AG04449 (cell line): ENCODE measurements around the gene C12orf76.
A peak's percentile ranks its signal among the peaks of the same experiment; 100 is the strongest.

Source experiments
- CTCF ChIA-PET: fragments of 350-600 bp; formaldehyde crosslinking; extraction: SDS; loops from one replicate; lab custom pipeline; 2021; ENCODE audit warnings: antibody characterized with exemption; lab: Yijun Ruan, JAX
- POLR2A ChIA-PET: fragments of 400-600, 350-600 bp; formaldehyde crosslinking; extraction: SDS; loops from one replicate; lab custom pipeline; 2020; ENCODE audit warnings: antibody characterized with exemption, inconsistent platforms; lab: Yijun Ruan, JAX
- DNase-seq: peaks from one replicate; pipeline ENCODE4 v3.0.0-alpha.2; 2010; ENCODE audit warnings: low read depth, low spot score
- H3K4me3 ChIP-seq: 2 replicates; pipeline ENCODE4 v1.5.1; 2011; ENCODE audit warnings: low read depth, mild to moderate bottlenecking, control low read depth, low read length
- TF ChIP-seq, protein P1 (sequence below): IDR thresholded peaks from one replicate; pipeline ENCODE4 v1.5.1; 2011; ENCODE audit warnings: mild to moderate bottlenecking, moderate library complexity, low read length, control low read depth, inconsistent platforms; ENCODE audit not compliant: insufficient read depth; ENCODE audit errors: missing control alignments

Gene C12orf76

DNA sequence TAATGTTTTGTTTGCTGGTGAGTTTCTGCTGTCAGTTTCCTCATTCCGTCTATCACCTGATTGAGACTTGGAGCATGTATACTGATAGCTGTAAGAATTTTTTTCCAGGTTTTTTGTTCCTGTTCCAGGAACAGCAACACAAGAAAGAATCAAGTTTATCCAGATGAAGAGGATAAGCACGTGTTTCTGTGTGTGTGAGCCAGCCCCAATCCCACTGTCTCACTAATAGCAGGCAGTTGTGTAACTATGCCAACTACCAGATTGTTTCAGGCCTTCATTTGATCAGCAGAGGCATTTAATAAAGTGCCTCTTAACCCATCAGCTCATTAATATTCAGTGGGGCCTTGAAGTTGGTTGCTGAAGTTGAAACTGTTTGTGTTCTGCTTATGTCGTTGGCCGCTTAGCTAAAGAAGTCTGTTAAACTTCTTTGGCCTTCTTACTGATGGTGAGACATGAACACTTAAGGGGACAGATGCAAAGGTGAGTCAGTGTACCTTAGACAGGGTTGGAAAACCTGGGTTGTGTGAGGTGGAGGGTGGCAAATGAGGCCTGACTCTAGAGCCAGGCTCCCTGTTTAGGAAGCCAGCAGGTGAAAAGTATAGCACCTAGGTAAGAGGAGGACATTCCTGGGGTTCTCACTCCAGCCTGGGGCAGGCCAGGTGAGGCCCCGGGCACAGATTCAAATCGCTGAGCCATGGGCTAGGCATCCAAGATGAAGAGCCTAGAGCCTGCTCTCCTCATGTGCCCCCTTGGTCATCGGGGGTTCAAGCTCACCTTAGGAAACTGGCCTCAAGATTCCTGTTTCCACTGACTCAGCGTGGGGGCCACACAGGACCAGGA is 45.4 kb downstream of the C12orf76 start:
- H3K4me3 ChIP-seq, result no peak overlapping the region; the same call in 1 of the 2 replicates
- TF ChIP-seq, protein P1, sequence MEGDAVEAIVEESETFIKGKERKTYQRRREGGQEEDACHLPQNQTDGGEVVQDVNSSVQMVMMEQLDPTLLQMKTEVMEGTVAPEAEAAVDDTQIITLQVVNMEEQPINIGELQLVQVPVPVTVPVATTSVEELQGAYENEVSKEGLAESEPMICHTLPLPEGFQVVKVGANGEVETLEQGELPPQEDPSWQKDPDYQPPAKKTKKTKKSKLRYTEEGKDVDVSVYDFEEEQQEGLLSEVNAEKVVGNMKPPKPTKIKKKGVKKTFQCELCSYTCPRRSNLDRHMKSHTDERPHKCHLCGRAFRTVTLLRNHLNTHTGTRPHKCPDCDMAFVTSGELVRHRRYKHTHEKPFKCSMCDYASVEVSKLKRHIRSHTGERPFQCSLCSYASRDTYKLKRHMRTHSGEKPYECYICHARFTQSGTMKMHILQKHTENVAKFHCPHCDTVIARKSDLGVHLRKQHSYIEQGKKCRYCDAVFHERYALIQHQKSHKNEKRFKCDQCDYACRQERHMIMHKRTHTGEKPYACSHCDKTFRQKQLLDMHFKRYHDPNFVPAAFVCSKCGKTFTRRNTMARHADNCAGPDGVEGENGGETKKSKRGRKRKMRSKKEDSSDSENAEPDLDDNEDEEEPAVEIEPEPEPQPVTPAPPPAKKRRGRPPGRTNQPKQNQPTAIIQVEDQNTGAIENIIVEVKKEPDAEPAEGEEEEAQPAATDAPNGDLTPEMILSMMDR, result no peak
- CTCF ChIA-PET, result interaction anchor here (0.7 to 1.3 kb wide), 6 partner anchors 9 to 97 kb away, joined by 3 to 5 read pairs (median 4); no protein-coding TSS in a partner anchor
- POLR2A ChIA-PET, result interaction anchor here (0.6 to 1.1 kb wide), 3 partner anchors 11 to 1898 kb away, joined by 3 read pairs; no protein-coding TSS in a partner anchor
- DNase-seq, result no peak

DNA sequence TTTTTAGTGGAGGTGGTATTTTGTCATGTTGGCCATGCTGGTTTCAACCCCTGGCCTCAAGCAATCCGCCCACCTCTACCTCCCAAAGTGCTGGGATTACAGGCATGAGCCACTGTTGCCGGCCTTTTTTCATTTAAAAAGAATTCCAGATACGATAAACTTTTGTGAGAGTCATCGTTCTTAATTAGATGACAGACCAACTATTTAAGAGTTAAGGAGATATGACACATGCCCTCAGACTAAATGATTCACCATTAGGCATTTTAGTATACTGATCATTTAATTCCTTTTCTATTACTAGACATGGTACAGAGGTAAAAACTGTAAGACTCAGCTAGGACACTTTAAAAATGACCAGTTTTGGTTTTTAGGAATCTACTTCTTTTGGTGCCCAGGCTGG is 46.7 kb downstream of the C12orf76 start:
- TF ChIP-seq, protein P1, result no peak
- DNase-seq, result peak; percentile 61
- ChIA-PET POLR2A (interaction anchor here (0.6 kb wide), 1 partner anchor 20 kb away, joined by 3 read pairs; no protein-coding TSS in a partner anchor), CTCF (interaction anchor here (0.6 to 1.2 kb wide), 2 partner anchors 19 to 1328 kb away, joined by 3 to 5 read pairs; no protein-coding TSS in a partner anchor)
- H3K4me3 ChIP-seq, result peak overlapping the region; percentile 87

DNA sequence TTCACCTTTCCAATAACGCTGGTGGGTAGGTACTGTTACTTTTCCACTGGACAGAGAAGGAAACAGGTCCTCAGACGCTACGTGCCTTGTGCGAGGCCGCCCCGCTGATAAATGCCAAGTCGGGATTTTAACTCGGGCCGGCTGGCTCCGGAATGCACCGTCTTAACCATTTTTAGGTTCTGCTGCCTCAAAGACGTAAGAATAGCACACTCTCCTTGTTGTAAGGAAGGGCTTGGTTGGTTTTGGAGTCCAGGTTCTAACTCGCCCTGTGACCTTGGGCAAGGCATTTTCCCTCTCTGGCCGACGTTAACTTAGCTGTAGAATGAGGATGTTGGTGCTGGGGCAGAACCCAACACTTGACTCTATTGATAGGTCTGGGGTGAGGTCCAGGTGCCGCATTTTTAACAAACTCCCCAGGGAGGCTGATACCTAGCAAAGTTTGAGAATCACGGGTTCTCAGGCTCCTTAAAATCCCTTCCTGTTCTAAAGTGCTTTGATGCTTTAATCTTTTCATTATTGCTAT is 48.3 kb downstream of the C12orf76 start:
- CTCF ChIA-PET, result no interaction called here
- POLR2A ChIA-PET, result interaction anchor here (0.6 kb wide), 1 partner anchor 49 kb away, joined by 3 read pairs; no protein-coding TSS in a partner anchor
- TF ChIP-seq, protein P1, result no peak
- peak overlapping the region; percentile 87 for H3K4me3 ChIP-seq
- no peak for DNase-seq

DNA sequence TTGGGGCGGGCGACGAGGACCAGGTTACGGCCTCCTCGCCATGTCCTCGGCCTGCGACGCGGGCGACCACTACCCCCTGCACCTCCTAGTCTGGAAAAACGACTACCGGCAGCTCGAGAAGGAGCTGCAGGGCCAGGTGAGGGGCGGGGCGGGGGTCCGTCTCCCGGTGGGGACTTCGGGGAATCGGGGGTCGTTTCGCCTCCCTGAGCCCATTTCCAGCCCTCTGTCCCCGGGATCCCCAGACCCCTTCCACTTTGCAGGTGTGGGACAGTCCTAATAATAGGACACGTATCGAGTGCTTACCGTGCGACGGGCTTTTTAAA is 48.7 kb downstream of the C12orf76 start:
- DNase-seq, result no peak
- H3K4me3 ChIP-seq, result peak overlapping the region; percentile 87
- ChIA-PET CTCF (no interaction called here), POLR2A (interaction anchor here (0.8 to 1.7 kb wide), 6 partner anchors 12 to 281 kb away, joined by 3 to 5 read pairs (median 4); no protein-coding TSS in a partner anchor)
- TF ChIP-seq, protein P1, result no peak

DNA sequence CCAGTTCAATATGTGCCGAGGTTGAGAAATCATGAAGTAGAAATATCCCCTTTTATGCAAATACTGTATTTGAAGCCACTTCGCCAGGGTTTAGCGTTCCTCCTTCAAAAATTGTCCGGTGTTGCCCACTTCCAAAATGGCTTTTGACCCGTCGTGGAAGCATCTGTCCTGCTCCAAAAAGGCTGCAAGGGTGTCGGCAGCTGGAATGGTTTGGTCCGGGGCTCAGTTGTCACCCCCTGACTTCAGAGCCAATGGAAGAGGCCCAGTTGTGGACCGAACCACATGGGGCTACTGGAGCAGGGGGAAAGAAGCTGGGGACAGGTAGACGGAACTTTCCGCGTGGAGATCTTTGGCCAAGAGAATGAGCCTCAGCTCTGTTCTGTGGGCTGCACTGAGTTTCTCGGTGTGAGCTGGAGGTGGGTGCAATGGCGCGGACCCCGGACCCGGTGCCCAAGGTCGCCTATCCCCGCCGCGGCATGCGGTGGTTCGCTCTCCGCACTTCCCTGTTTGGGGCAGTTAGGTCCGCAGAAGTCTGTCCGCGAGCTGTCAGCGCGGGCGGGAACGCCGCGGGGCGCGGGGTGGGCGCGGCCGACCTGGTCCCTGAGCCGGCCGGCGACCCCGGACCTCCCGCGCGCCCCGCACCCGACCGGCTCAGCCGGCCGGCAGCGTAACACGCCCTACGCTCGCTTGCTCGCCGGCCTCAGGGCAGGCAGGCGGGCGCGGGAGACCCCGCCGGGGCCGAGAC is 49.2 kb downstream of the C12orf76 start, which contains the start of gene ANKRD13A:
TSS of gene ANKRD13A (plus strand) at position 527 of the 745 bp plus-strand sequence. CDS start 259 bp downstream, outside the sequence.
- peak within 1 kb of the TSS; percentile 87 for H3K4me3 ChIP-seq
- POLR2A ChIA-PET, result interaction anchor here (0.6 to 1.7 kb wide), 9 partner anchors 12 to 282 kb away, joined by 3 to 5 read pairs (median 3); no protein-coding TSS in a partner anchor
- TF ChIP-seq, protein P1, result no peak
- peak; percentile 73 for DNase-seq
- CTCF ChIA-PET, result interaction anchor here (0.8 kb wide), 1 partner anchor 52 kb away, joined by 3 read pairs; no protein-coding TSS in a partner anchor
